T-helper 2 cell (primary cell): Measurements from ENCODE around the gene SIGLEC9.
"Not testable (repeated sequence)": the region's sequence is repeated elsewhere in the genome, so short reads cannot be mapped to it uniquely, and the experiment has no call there.

ENCODE experiments used
- DNase-seq, 5 experiments: peaks; one replicate each; pipeline versions ENCODE4 v3.0.0 to v3.0.0-alpha.2; 2012 to 2022

The SIGLEC9 gene

GRCh38 chr19:51123802-51124201 lies 904 bp upstream of the SIGLEC9 start:
- no peak for DNase-seq

- DNase-seq, result no peak
These were observed 490 bp upstream of the SIGLEC9 start for GRCh38 chr19:51124216-51124615.

DNA sequence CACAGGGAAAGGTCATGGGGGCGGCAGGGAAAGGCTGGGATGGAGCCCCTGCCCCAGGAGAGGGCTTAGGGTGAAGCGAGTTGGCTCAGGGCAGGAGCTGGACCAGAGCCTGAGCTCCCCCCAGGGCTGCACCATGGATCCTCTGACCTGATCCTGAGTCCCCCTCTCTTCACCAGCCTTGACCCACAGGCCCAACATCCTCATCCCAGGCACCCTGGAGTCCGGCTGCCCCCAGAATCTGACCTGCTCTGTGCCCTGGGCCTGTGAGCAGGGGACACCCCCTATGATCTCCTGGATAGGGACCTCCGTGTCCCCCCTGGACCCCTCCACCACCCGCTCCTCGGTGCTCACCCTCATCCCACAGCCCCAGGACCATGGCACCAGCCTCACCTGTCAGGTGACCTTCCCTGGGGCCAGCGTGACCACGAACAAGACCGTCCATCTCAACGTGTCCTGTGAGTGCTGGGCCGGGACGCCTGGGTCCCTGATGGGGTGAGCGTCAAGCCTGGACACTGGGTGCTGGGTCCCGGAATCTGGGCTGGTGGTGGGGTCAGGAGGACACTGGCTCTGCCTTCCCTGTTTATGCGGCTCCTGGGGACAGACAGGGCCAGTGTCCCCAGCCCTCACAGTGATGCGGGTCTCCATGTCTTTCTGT lies 842 bp downstream of the SIGLEC9 start:
- no peak for DNase-seq

DNA sequence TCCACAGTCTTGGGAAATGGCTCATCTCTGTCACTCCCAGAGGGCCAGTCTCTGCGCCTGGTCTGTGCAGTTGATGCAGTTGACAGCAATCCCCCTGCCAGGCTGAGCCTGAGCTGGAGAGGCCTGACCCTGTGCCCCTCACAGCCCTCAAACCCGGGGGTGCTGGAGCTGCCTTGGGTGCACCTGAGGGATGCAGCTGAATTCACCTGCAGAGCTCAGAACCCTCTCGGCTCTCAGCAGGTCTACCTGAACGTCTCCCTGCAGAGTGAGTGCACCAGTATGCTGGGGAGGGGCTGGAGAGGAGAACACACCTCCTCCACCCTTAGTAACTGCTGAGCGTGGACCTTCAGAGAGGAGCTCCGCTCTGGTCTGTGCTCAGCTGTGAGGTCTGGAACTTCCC lies 2.3 kb downstream of the SIGLEC9 start:
- no peak for DNase-seq

DNA sequence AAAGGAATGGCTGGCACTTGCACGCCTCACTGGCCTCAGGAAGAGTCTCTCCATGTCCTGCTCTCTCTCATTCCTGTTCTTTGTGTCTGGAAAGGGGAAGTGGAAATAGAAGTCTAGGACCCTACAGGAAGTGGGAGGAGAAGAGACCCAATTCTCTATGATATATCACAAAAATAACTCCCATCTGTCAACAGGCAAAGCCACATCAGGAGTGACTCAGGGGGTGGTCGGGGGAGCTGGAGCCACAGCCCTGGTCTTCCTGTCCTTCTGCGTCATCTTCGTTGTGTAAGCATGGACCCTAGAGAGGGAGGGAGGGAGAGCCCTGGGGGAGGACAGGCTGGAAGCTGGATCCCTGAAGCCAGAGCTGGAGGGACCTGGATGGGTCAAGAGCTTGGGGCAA lies 3.0 kb downstream of the SIGLEC9 start:
- no peak for DNase-seq

DNA sequence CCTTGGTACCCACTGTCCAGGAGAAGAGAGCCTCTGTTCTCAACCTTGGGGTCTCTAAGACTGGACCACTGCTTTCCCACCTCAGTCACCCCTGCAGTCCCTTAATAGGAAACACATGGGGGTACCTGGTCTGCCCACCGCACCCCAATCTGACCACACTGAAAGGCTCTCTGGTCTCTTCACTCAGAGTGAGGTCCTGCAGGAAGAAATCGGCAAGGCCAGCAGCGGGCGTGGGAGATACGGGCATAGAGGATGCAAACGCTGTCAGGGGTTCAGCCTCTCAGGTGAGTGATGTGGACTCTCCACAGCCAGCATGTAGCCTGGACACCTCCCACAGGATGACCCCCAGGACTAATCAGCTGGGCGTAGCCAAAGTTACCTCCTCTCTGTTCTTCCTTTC lies 3.5 kb downstream of the SIGLEC9 start:
- DNase-seq, result no peak

DNA sequence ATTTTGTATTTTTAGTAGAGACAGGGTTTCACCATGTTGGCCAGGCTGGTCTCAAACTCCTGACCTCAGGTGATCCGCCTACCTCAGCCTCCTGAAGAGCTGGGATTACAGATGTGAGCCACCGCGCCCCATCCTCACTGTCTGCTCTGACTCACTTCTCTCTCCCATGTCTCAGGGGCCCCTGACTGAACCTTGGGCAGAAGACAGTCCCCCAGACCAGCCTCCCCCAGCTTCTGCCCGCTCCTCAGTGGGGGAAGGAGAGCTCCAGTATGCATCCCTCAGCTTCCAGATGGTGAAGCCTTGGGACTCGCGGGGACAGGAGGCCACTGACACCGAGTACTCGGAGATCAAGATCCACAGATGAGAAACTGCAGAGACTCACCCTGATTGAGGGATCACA lies 5.0 kb downstream of the SIGLEC9 start:
- DNase-seq, result no peak

DNA sequence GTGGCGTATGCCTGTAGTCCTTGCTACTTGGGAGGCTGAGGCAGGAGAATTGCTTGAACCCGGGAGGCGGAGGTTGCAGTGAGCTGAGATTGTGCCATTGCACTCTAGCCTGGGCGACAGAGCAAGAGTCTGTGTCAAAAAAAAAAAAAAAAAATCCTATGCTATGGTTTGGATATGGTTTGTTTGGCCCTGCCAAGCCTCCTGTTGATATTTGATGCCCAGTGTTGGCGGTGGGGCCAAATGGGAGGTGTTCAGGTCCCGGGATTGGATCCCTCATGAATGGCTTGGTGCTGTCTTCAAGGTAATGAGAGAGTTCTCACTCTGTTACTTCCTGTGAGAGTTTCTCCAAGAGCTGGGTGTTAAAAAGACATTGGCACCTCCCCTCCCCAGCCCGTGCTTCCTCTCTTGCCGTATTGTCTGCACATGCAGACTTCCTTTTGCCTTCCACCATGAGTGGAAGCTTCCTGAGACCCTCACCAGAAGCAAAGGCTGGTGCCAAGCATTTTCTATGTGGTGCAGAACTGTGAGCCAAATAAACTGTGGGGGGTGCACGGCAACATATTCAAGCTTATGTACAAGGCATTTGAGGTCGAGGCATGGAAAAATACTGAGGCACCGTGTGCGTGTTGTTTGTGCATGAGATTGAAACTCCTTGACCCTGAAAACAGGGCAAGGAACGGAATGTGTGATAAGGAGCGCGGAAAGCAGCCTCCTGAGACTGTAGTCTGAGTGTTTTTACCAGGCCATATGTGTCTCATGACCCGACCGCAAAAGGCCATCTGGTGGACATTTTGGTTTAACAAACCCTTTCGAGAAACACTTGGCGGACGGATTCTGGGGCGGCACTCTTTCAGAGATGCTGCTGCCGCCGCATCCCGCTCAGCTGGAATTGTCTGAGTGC lies 7.3 kb downstream of the SIGLEC9 start:
- peak in 2 of 5 experiments; percentile 49 to 71 for DNase-seq

DNA sequence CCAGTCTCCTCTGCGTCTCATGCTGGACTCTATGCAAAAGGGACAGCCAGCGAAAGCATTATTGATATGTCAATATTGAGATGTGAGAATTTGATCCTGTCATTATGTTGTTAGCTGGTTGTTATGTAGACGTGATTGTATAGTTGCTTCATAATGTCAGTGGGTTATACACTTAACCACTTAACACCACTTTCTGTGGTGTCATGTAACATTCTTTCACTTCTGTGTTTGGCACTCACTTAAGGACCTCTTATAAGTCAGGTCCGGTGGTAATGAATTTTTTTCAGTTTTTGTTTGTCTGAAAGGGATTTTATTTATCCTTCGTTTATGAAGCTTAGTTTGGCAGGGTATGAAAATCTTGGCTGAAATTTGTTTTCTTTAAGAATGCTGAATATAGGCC lies 10.3 kb downstream of the SIGLEC9 start:
- no peak for DNase-seq

- DNase-seq, result no peak
These were observed 11.5 kb downstream of the SIGLEC9 start for GRCh38 chr19:51135986-51136762.

GRCh38 chr19:51136851-51137551 lies 12.3 kb downstream of the SIGLEC9 start:
- no peak for DNase-seq

GRCh38 chr19:51137792-51138425 lies 13.2 kb downstream of the SIGLEC9 start:
- no peak for DNase-seq

- no peak for DNase-seq
These were observed 13.9 kb downstream of the SIGLEC9 start for GRCh38 chr19:51138549-51138979.

- no peak for DNase-seq
These were observed 14.8 kb downstream of the SIGLEC9 start for GRCh38 chr19:51139299-51140014.

DNA sequence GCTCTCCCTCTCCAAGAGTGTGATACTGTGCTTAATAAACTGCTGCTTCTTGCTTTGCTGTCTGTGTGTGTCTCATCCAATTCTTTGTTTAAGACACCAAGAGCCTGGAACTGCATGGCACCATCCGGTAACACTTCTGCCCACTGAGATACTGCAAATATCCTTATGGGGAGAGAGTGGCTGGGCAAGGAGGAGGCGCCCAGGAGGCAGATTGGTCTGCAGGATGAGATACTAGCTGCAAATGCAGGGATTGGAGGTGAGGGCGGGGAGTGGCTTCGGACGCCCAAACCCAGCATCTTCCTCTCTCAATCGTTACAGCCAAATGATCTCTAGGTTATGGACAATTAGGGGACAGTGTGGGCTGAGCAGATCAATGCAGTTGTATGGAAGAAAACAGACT lies 15.7 kb downstream of the SIGLEC9 start:
- DNase-seq, result no peak

GRCh38 chr19:51141181-51141580 lies 16.5 kb downstream of the SIGLEC9 start:
- no peak for DNase-seq

DNA sequence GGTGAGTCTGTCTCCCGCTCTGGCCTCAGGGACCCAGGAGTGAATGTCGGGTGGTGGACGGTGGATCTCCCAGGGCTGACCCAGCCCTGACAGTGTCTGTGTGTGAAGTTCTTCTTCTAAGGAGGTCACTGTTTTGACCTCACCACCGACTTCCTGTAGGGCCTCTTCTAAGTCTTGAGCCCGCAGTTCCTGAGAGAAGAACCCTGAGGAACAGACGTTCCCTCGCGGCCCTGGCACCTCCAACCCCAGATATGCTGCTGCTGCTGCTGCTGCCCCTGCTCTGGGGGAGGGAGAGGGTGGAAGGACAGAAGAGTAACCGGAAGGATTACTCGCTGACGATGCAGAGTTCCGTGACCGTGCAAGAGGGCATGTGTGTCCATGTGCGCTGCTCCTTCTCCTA lies 17.4 kb downstream of the SIGLEC9 start, which contains the start of gene SIGLEC7:
Gene SIGLEC7 (plus strand): TSS at position 183 of the 400 bp plus-strand sequence. CDS start 69 bp downstream, at position 252.
- DNase-seq, result no peak

DNA sequence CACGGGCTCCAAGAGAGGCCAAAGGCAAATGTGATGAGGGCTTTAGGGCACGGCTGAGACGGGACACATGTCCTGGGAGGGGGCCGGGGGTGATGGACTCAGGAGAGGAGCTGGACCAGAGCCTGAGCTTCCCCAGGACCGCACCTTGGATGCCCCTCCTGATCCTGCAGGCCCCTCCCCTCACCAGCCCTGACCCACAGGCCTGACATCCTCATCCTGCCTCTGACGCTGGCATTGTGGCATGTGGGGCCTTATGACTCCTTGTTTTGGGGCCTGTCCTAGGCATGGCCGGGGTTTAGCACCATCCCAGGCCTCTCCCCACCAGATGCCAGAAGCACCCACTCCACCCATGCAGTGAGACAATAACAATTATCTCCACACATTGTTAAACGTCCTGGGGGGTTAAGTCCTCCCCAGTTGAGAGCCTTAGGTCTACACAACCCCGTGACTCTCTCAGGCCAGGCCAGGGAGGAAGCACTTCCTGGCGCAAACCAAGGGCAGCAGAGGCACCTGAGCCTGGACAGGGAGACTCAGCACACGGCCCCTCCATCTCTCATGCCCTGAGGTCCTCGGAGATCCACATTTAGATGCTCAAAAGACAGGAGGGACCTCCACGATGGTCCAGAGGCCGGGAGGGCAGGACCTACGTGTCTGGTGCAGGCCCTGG lies 18.2 kb downstream of the SIGLEC9 start:
- not testable (repeated sequence) for DNase-seq

DNA sequence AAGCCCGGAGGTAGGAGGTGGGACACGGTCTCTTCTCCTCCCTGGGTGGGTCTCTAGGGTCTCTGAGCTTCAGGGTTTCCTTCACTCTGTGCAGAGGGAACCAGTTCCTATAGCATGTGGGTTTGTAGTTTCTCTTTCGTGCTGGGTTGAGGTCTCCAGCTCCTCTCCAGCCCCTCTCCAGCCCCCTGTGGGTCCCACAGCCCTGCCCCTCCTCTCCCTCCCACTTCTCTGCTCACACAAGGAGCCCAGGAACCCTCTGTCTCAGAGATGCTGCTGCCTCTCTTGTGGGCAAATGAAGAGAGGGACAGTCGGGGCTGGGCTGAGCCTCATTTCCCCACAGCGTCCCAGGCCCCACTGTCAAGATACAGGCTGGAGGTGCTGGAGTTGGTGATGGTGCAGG lies 18.8 kb downstream of the SIGLEC9 start:
- no peak for DNase-seq

GRCh38 chr19:51144482-51145045 lies 19.9 kb downstream of the SIGLEC9 start:
- DNase-seq, result no peak
